ENCODE data around the gene KRT8.

GRCh38 chr12:52946334-52946733 lies 41.5 kb upstream of the KRT8 start:
- TF ChIP-seq RAD21 (IDR thresholded peaks at IDR 0.05; ENCODE audit: low read depth) (no peak), TAF1 (IDR thresholded peaks at IDR 0.05; ENCODE audit: low read depth) (no peak), EP300 (IDR thresholded peaks at IDR 0.05; ENCODE audit: borderline replicate concordance) (no peak), NFIC (IDR thresholded peaks at IDR 0.05) (no peak), USF1 (IDR thresholded peaks at IDR 0.05) (no peak), EGR1 (IDR thresholded peaks at IDR 0.05) (no peak), YY1 (IDR thresholded peaks at IDR 0.05; ENCODE audit: low read depth) (no peak)
